GM19240 (cell line): ENCODE results near the gene LIMD2.
A peak's percentile ranks its signal among the peaks of the same experiment; 100 is the strongest.
"Not testable (repeated sequence)": the region's sequence is repeated elsewhere in the genome, so short reads cannot be mapped to it uniquely, and the experiment has no call there.

Experiments
- DNase-seq: peaks from one replicate; pipeline ENCODE4 v3.0.0; 2011; ENCODE audit warnings: low spot score; ENCODE audit not compliant: insufficient read length

LIMD2 gene

DNA sequence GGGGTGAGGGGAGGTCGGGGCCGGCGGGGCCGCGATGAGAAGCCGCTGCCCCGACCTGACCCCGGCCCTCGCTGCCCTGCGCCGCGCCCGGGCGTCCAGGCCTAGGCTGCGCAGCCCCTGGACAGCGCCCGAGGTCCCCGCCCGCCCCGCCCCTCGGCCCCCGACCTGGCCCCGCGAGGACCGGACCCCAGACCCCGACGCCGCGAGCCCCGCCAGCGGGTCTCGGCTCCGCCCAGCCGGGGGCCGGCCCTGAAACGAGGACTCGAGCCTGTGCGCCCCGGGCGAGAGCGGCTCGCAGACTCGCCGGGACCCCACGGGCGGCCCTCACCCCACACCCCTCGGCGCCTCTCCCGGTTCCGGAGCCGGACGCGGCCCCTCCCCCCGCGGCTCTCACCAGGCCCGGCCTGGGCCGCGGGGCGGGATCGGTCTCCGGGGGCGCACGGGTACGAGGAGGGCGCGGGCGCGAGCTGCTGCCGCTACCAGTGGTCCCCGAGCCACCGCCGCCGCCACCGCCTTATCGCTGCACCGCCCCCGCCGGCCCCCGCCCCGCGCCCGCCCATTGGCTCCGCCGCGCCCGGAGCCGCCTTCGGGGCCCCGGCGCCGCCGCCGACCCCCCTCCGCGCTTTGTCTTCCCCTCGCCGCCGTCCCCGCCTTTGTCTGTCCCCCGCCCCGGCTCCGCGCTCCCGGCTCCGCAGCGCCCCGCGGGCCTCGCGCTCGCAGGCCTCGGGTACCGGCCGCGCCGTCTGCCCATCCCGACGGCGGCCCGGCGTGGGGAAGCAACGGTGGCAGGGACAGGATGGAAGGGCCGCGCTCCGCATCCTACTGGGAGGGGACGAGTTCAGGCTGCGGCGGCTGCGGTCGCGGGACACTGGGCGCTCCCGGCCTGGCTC is at the start of gene LIMD2:
LIMD2 (minus strand) TSS at position 488 of the 890 bp plus-strand sequence. CDS start 827 bp downstream, outside the sequence.
- DNase-seq, result no peak

DNA sequence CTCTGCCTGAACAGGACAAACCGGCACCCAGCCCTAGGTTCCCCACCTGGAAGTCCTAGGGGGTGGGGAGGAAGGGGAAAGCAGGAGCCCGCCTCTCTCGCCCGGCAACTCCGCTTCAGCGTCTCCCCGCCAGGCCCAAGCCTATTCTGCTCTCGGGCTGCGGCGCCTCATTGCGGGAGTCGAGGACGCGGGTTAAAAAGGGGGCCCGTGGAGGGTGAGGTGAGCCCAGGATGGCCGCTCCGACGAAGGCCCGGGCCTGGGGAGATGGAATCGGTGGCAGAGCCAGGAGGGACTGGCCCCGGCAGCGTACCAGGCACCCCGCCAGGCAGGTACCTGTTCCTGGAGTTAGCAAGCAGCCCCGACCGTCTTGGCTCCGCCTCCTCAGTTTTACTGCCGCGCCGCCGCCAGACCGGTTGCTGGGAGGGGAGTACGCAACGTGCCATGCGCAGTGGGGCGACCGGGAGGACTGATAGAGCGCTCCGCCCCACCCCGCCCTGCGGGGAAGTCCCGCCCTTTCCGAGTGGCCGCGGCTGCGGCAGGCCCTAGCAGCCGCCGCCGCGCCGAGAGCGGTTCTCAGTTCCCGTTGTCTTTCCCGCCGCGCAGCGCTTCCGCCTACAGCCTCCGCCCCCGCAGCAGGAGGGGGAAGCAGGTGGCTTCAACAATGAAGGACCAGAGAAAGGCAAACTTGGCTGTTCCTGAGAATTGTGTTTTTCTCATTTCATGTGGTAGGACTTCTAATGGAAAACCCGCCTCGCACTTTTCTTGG is 41.7 kb upstream of the LIMD2 start, which contains the start of gene STRADA:
STRADA (minus strand) TSS at position 392 of the 766 bp plus-strand sequence. CDS start 13,430 bp downstream, outside the sequence.
- peak; percentile 72 for DNase-seq

DNA sequence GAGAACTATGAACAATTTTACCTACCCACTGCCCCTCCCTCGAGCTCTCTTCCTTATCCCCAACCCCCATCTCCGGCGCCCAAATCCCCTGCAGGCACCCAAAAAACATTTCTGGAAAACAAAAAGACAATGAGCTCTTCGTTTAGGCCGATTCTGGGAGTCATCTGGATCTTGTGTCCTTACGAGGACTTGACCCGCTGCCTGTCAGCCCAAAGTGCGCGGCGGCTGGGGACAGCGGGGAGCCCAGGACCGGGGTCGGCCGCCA is 41.1 kb upstream of the LIMD2 start:
- DNase-seq, result no peak

DNA sequence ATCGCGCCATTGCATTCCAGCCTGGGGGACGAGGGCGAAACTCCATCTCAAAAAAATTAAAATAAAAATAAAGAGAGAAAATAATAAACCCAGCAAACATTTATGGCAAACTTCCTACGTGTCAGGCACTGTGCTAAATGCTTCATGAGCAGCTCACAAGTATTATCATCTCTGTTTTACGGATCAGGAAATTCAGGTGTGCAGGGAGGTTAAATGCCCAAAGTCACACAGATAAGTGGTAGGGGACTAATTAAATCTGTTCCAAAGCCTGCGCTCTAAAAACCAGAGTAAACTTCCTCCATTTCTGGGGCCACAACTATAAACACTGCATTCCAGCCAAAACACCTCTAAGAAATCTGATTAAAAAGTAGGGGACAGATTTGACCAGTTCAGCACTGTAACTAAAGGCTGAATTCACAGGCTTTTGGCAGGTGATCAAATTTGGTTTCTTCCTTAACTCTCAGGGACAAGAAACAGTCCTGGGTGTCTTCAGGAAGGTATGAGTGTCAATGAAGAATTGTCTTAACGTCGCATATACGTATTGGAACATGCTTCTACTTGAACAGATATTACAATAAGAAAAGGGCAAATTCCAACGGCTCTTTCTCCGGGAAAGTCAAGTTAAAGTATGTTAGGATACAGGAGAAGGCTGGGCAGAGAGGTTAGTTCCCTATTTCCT is 40.7 kb upstream of the LIMD2 start:
- no peak for DNase-seq

DNA sequence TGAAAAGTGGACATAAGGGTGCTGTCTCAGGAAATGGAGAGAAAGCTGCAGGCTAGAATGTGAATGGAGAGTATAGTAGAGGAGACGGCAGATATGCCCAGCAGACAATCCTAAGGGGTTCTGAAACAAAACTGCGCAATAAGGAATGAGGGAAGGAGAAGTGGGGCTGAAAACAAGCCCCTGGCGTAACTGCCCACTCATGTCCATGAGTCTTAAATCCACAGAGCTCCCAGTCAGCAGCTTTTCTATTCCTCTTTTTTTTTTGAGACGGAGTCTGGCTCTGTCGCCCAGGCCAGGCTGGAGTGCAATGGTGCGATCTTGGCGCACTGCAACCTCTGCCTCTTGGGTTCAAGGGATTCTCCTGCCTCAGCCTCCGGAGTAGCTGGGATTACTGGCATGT is 35.8 kb upstream of the LIMD2 start:
- DNase-seq, result no peak

DNA sequence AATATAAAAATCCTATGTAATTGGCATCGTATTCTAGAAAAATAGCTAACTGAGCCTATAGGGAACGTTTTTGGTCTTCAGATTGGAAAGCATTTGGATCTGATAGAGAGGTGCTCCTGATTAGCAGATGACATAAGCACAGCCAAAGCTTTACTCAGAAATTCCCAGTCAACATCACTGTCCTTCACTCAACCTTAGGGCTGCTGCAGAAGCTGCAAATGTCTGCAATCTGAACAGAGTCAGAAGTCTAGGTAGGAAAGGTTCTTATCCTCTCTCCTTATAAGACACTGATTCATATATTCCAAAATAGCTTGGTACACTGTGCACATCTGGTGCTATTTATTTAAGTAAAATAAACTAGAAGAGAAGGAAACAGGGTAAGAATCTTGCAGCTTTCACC is 22.5 kb upstream of the LIMD2 start:
- DNase-seq, result no peak

DNA sequence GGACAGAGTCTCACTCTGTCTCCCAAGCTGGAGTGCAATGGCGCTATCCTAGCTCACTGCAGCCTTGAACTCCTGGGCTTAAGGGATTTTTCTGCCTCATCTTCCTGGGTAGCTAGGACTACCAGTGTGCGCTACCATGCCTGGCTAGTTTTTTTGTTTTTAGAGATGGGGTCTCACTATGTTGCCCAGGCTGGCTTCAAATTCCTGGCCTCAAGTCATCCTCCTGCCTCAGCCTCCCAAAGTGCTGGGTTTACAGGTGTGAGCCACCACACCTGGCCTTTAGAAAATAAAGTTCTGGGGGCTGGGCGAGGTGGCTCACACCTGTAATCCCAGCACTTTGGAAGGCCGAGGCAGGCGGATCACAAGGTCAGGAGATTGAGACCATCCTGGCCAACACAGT is 20.3 kb upstream of the LIMD2 start:
- DNase-seq, result not testable (repeated sequence)

DNA sequence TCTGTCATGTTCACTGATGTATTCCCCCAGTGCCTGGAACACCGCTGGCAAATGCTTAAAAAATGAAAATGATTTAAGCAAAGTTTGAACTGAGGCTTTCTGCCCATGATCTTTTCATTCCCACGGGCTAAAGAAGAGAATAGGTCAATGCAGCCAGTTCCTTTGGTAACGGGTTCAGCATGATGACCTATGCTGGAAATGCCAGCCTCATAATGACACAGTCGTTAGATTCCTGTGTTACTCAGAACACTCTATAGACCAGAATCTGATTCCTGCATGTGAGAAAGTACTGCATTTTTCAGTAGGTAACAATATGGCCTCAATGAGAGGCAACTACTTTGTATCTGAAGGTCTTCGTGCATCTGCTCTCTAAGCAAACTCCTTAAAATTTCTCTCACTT is 19.1 kb upstream of the LIMD2 start:
- DNase-seq, result no peak

DNA sequence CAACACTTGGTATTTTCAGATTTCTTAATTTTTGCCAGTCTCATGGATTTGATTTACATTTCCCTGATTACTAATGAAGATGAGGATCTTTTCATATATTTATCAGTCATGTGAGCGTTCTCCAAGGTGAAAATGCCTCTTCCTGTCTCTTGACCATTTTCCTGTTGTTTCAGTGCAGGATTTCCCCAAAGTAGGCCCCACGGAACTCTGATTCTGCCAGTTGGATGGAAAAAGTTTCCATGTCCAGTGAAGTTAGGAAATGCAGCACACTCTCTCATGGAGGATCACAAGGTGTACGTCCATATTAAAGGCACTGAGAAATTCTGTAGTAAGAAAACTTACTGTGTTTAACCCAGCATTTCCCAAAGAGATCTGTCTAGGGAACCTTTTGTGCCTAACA is 16.5 kb upstream of the LIMD2 start:
- DNase-seq, result no peak

DNA sequence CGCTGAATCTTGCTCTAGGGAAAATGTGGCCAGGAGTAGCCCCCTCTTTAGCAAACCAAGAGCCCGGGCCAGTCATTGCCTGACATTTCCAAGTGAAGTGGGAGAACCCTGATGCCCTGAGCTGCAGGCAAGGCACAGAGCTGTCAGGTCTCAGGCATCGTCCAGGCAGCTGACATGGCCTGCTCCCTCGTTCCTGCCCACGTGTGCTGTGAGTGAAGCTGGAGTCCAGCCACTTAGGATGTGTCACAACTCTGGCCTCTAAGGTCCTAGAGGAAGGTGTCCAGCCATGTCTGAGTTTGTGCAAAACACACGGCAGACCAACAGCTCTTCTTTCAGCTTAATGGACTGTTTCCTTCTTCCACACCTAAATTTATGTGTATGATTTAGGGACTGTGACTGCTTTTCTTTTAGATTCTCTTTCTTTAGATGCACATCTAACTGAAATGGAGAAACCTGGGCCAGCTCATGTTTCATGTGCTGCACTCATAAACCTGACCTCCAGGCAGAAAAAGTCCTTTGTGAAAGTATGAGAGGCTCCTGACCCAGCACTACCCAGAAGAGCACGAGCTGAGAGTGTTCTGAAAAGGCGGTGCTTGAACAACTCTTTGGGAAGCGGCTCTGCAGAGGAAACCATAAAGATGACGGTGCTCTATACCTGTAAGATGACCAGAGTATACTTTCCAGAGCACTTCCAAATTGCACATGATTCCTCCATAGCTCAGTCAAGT is 14.8 kb upstream of the LIMD2 start:
- DNase-seq, result no peak

DNA sequence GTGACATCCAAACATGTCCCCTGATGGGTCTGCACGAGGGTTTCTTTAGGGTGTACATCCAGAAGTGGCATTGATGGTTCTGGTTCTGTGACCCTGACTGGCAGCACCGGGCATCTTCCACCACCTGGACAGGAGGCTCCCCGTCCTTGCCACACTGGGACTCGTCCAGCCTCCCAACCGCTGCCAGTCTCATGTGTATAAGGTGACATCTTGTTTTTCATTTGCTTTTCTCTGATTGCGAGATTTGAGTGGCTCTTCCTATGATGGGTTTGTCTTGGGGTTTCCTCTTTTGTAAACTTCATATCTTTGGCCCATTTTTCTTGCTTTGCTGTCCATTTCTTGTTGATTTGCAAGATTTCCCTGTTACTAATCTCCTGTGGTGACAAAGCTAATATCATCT is 9.2 kb upstream of the LIMD2 start:
- DNase-seq, result no peak

DNA sequence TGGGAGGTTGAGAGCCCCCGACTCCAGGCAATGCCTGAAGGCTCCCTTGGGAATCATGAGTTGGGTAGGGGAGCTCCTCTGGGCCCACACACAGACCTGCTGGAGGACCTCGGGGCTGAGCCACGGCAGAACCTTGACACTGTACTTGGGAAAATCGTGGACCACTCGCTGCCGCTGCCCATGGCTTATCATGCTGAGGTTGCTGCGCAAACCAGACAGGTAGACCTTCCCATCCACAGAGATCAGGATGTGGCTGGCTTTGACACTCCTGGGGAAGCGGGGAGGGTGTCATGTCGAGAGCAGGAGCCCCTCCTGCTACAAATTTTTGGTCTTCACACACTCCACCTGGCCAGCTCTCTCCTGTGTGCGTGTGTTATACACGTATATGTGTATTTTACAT is 7.2 kb upstream of the LIMD2 start:
- DNase-seq, result no peak

DNA sequence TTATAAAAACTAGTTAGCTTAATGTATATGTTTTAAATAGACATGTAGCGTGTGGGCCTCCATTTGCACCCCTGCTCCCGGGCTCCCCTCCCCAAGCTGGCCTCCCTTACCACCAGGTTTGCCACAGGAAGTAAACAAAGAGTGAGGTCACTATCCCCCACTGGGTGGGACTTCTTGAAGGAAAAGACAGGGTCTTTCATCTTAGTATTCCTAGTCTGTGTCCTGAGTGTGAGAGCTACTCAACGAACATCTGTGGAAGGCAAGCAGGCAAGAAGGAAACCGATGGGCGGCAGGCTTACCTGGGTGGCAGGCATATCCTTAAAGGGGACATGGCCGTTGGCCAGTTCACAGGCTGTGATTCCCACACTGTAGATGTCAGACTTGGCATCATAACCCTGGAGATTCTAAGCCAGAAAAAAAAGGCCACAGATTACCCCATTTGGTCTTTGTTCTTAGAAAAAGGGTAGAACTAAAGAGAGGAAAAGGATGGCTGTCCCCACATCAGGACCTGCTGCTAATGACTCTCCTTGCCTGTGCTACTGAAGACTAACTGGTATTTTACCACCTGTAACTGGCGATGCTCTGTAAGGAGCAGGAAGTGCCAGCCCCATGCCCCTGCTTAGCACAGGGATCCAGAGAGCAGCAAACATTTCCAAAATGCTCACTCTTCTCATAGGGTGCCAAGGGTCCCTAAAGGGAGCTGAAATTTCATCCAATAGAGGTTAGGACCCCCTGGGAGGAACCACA is 6.6 kb upstream of the LIMD2 start:
- no peak for DNase-seq

DNA sequence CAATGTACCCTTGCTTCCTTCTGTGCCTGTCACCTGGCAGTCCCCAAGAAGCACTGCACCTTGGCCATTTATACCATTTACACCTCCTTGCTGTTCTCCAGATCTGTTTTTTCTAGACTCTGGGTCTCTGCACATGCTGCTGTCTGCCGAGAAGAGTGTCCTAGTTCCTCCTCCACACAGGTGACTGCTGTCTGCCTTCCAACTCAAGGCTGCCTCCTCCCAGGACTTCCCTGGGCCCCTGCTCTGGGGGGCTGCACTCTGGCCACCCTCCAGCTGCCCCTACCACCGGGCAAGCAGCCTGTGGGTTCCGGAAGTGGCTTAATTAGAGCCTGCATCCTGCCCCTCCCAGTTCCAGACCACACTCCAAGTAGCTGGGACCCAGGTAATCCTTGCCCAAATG is 5.7 kb upstream of the LIMD2 start:
- no peak for DNase-seq

DNA sequence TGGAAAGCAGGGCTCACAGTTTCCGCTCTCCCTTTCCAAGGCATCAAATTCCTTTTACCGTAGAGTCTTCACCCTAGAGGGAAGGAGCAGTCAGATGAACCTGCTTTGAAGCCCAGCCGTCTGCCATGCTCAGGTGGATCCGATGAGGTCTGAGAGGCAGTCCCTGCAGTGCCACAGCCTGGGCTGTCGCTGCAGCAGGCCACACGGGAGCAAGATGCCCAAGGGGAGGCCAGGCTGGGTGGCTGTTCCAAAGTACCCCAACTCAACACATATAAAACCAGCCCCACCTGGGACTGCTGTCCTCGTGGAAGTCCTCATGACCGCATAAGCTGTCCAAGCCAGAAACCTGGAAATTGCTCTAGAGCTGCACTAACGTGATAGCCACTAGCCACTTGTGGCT is 4.9 kb upstream of the LIMD2 start:
- no peak for DNase-seq

DNA sequence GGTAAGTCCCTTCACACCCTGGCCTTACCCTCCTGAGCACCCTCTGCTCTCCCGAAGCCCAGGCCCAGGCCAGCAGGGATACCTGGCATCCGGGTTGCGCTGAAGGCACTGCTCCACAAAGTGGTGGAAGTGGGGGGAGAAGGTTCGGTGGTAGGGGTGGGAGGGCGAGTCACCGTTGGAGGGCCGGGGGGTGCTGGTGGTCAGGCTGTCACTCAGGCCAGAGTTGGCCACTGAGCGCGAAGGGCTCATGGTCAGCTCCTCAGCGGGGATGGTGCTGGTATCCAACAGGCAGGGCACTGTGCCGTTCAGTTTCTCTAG is 4.3 kb upstream of the LIMD2 start:
- DNase-seq, result no peak

DNA sequence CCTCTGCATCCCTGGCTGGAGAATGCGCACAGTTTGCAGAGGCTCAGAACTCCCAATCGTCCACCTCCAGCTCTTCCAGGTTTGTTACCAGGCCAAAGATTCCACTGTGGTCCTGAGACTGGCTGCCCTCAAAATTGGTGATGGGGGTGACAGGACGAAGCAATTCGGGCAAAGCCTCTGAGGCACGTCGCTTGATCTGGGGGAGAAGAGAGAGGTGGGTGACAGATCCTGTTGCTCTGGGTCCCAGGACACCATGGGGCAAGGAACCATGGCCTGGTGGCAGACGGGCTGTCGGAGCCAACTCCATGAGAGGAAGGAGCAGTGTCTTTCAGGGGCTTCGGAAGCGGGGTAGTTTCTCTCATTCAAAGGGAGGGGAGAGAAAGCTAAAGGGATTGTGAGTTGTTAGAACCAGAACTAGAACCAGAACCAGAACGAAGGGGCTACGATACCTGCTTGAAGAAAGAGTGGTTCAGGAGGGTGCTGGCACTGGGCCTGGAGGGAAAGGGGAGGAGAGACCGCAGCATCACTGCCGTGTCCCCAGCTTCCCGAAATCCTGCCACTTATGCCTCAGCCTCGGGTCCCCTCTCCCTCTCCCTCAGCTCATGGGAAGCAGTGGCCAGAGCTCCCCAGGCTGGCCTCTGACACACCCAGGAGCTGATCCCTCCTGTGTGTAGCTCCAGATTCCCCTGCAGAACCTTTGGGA is 3.8 kb upstream of the LIMD2 start:
- DNase-seq, result no peak

DNA sequence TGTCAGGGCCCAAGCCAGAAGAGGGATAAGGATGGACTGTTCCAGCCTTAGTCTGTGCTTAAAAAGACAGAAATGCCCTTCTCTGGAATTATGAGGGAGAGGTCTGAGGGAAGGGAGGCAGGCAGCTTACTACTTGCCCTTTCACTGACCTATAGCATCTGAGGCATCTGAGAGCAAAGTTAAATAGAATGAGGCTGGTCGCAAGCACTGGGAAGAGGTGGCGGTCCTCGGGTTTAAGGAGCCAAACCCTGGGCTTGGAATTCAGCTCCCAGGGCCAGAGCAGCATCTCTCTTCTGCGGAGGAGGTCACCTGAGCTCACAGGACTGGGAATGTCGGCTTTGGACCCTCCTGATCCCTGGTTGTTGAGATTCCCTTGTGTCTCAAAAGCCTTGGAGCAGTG is 3.1 kb upstream of the LIMD2 start:
- DNase-seq, result no peak

DNA sequence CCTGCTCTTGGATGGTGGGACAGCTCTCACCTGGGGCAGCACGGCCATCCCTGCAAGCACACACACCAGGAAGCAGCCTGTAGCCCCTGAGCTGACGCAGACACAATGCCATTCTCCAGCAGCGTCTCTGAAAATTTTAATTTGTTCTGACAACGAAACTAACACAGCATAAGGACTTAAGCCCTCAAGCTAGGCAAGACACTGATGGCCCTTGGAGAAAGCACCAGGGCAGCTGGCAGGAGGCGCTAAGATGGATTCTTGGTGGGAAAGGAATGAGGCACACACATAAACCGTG is 2.7 kb upstream of the LIMD2 start:
- no peak for DNase-seq

DNA sequence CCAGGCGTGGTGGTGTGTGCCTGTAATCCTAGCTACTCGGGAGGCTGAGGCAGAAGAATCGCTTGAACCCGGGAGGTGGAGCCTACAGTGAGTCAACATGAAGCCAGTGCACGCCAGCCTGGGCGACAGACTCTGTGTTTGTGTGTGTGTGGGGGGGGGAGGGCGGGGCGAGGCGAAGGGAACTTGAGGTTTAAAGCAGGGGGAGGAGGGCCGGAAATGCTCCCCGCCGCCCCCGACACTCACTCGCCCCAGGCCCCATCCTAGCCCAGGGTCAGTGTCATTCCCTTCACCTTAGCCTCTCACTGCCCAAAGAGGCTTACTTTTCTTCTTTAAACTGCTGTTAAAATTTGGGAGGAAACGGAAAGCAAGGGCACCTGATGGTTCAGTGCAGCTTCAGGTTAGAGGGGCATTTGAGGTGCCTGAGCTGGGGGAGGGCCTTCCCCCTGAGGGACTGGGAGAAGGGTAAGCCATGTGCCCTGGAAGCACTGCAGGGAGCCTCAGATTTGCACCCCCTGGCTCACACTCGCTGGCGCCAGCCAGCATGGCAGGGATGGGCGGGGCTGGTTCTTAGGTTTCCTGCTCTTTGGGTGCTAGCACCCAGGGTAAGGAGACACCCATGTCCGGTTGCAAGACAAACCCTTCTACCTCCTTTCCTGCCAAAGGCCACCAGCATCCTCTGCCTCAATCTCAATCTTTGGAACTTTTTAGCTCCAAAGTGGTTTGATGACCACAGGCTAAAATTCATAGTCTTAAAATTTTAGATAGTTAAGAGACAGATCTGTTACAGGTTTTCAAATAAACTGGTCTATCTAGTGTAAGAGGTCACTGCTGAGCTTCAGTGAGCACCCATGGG is 2.2 kb upstream of the LIMD2 start:
- DNase-seq, result peak; percentile 48
